Limb (tissue), 2 donors: ENCODE data around the gene CT47A1.
"Not testable (repeated sequence)": the region's sequence is repeated elsewhere in the genome, so short reads cannot be mapped to it uniquely, and the experiment has no call there.

Experiments
- DNase-seq, 2 donors: peaks; one replicate each; pipeline ENCODE4 v3.0.0-alpha.2; 2016; ENCODE audit errors: extremely low spot score in 2 of 2

The CT47A1 gene

GRCh38 chrX:120985660-120986059, at the start of gene CT47A1:
CT47A1 (minus strand) TSS chrX:120985760; CDS start chrX:120985529, 231 bp downstream.
- DNase-seq: not testable (repeated sequence)

- peak in 1 of 2 donors; percentile 18 for DNase-seq
These were observed 47.0 kb upstream of the CT47A1 start for GRCh38 chrX:121032531-121032930.

GRCh38 chrX:121030083-121030482, 44.5 kb upstream of the CT47A1 start:
- DNase-seq: no peak

- no peak for DNase-seq
These were observed 42.9 kb upstream of the CT47A1 start for GRCh38 chrX:121028419-121028818.

GRCh38 chrX:121014826-121015225, 29.3 kb upstream of the CT47A1 start:
- DNase-seq: no peak

GRCh38 chrX:121013897-121014455, 28.4 kb upstream of the CT47A1 start:
- DNase-seq: no peak

GRCh38 chrX:121011254-121011653, 25.7 kb upstream of the CT47A1 start:
- DNase-seq: no peak

GRCh38 chrX:121010218-121010617, 24.7 kb upstream of the CT47A1 start:
- DNase-seq: no peak

- no peak for DNase-seq
These were observed 24.2 kb upstream of the CT47A1 start for GRCh38 chrX:121009764-121010163.

- DNase-seq: no peak
These were observed 23.4 kb upstream of the CT47A1 start for GRCh38 chrX:121008920-121009319.

GRCh38 chrX:121000589-121000988, 15.0 kb upstream of the CT47A1 start:
- DNase-seq: no peak

- no peak for DNase-seq
These were observed 13.9 kb upstream of the CT47A1 start for GRCh38 chrX:120999413-120999812.

- DNase-seq: not testable (repeated sequence)
These were observed 29.1 kb downstream of the CT47A1 start, which contains the start of gene CT47A7 for GRCh38 chrX:120956500-120956899. CT47A7 (minus strand) TSS chrX:120956600; CDS start chrX:120956345, 255 bp downstream.
